IMR-90 (cell line): Measurements from ENCODE around the gene TPT1. TPM values are rescaled to one million over a fixed set of nuclear protein-coding genes. Genes with fewer than 3 reads are reported as not detected.

Source experiments
- ATAC-seq: fragments of 200-7000 bp; cut with Tn5 transposase; 2 replicates; pipeline ENCODE4 v1.9.1; 2020; ENCODE audit warnings: low read depth, mild to moderate bottlenecking, moderate library complexity
- BruUV-seq: library from RNA; stranded (reverse); fragments of 400-500 nt; replicated peaks from 2 replicates; lab custom pipeline; 2021; lab: Mats Ljungman, UMichigan
- CTCF ChIA-PET: fragments of 300-600 bp; formaldehyde crosslinking; extraction: SDS; loops from one replicate; lab custom pipeline; 2021; ENCODE audit warnings: antibody characterized with exemption; lab: Yijun Ruan, JAX
- POLR2A ChIA-PET: fragments of 300-600 bp; sonication (Branson Sonifier 250); formaldehyde crosslinking; loops from one replicate; lab custom pipeline; 2022; ENCODE audit warnings: antibody characterized with exemption; ENCODE audit not compliant: unreplicated experiment; lab: Charles Lee
- DNase-seq: peaks from one replicate; pipeline ENCODE4 v3.0.0; 2013
- H2AFZ ChIP-seq: replicated peaks from 2 replicates; pipeline ENCODE3; 2013; ENCODE audit warnings: low read length, mild to moderate bottlenecking; ENCODE audit not compliant: poor library complexity
- H2AK5ac ChIP-seq: 2 replicates; pipeline ENCODE4 v1.6.1; 2013; ENCODE audit warnings: low read depth, low read length, inconsistent platforms
- H2AK9ac ChIP-seq: replicated peaks from 2 replicates; pipeline ENCODE3; 2013; ENCODE audit warnings: mild to moderate bottlenecking, low read depth, low read length, moderate library complexity; ENCODE audit not compliant: poor library complexity
- H2BK120ac ChIP-seq: 2 replicates; pipeline ENCODE4 v1.6.1; 2013; ENCODE audit warnings: low read depth, low read length, inconsistent platforms
- H2BK15ac ChIP-seq: 3 replicates; pipeline ENCODE4 v1.6.1; 2013; ENCODE audit warnings: low read depth, low read length, inconsistent platforms
- H2BK20ac ChIP-seq: 2 replicates; pipeline ENCODE4 v1.6.1; 2013; ENCODE audit warnings: low read depth, mild to moderate bottlenecking, inconsistent platforms, low read length, moderate library complexity
- H2BK5ac ChIP-seq: 2 replicates; pipeline ENCODE4 v1.6.1; 2013; ENCODE audit warnings: mild to moderate bottlenecking, low read depth, low read length, inconsistent platforms; ENCODE audit not compliant: poor library complexity, severe bottlenecking
- H3K14ac ChIP-seq: replicated peaks from 2 replicates; pipeline ENCODE4 v1.6.1; 2013; ENCODE audit warnings: low read depth, low read length, inconsistent platforms
- H3K18ac ChIP-seq: 2 replicates; pipeline ENCODE4 v1.6.1; 2013; ENCODE audit warnings: low read depth, low read length, control low read depth
- H3K23ac ChIP-seq: 2 replicates; pipeline ENCODE4 v1.6.1; 2013; ENCODE audit warnings: low read depth, low read length, inconsistent platforms
- H3K27ac ChIP-seq: 2 replicates; pipeline ENCODE4 v1.5.1; 2013; ENCODE audit warnings: mild to moderate bottlenecking, control low read depth, low read length; ENCODE audit not compliant: insufficient read depth
- H3K27me3 ChIP-seq: 2 replicates; pipeline ENCODE4 v1.6.1; 2013; ENCODE audit warnings: low read length; ENCODE audit not compliant: control insufficient read depth, insufficient read depth
- H3K36me3 ChIP-seq: 2 replicates; pipeline ENCODE4 v1.6.1; 2013; ENCODE audit warnings: low read length, mixed read lengths; ENCODE audit not compliant: control insufficient read depth, insufficient read depth
- H3K4ac ChIP-seq: 2 replicates; pipeline ENCODE4 v1.6.1; 2013; ENCODE audit warnings: low read depth, low read length, inconsistent platforms
- H3K4me1 ChIP-seq: 2 replicates; pipeline ENCODE4 v1.6.1; 2013; ENCODE audit warnings: low read length, mixed read lengths; ENCODE audit not compliant: control insufficient read depth, insufficient read depth
- H3K4me2 ChIP-seq: 2 replicates; pipeline ENCODE4 v1.6.1; 2013; ENCODE audit warnings: low read depth, mild to moderate bottlenecking, control low read depth, low read length, moderate library complexity
- H3K4me3 ChIP-seq: 2 replicates; pipeline ENCODE4 v1.5.1; 2013; ENCODE audit warnings: low read depth, mild to moderate bottlenecking, control low read depth, low read length, moderate library complexity; ENCODE audit not compliant: insufficient read depth
- H3K56ac ChIP-seq: 2 replicates; pipeline ENCODE4 v1.6.1; 2013; ENCODE audit warnings: low read length, inconsistent platforms; ENCODE audit not compliant: insufficient read depth; ENCODE audit errors: extremely low read depth
- H3K79me1 ChIP-seq, 2 experiments: 2 replicates each; pipeline ENCODE4 v1.6.1; 2013; ENCODE audit warnings: low read length in 2 of 2, inconsistent platforms in 1 of 2, low read depth in 1 of 2
- H3K9ac ChIP-seq: 2 replicates; pipeline ENCODE4 v1.6.1; 2013; ENCODE audit warnings: low read depth, low read length, control low read depth
- H3K9me1 ChIP-seq: 2 replicates; pipeline ENCODE4 v1.6.1; 2013; ENCODE audit warnings: low read length, inconsistent platforms; ENCODE audit not compliant: insufficient read depth
- H3K9me3 ChIP-seq: 2 replicates; pipeline ENCODE4 v1.6.1; 2013; ENCODE audit warnings: low read length; ENCODE audit not compliant: control insufficient read depth, insufficient read depth
- H4K20me1 ChIP-seq: 2 replicates; pipeline ENCODE4 v1.6.1; 2013; ENCODE audit warnings: low read length, inconsistent platforms; ENCODE audit not compliant: insufficient read depth
- H4K5ac ChIP-seq: 2 replicates; pipeline ENCODE4 v1.6.1; 2013; ENCODE audit warnings: mild to moderate bottlenecking, low read depth, low read length, control low read depth
- H4K8ac ChIP-seq, 2 experiments: 2 replicates each; pipeline ENCODE4 v1.6.1; 2013; ENCODE audit warnings: low read depth in 2 of 2, low read length in 2 of 2, control low read depth in 1 of 2, inconsistent platforms in 1 of 2
- H4K91ac ChIP-seq: 2 replicates; pipeline ENCODE4 v1.6.1; 2013; ENCODE audit warnings: low read depth, low read length, inconsistent platforms; ENCODE audit not compliant: insufficient read depth
- BHLHE40 ChIP-seq: fragments of 150-350 bp; IDR thresholded peaks from 2 replicates; pipeline ENCODE4 v1.6.1; 2016; ENCODE audit warnings: mild to moderate bottlenecking, low read depth, low read length
- CEBPB ChIP-seq: IDR thresholded peaks from 2 replicates; pipeline ENCODE4 v1.6.1; 2012; ENCODE audit warnings: low read depth, low read length, improper control_type of control experiment
- CHD1 ChIP-seq: IDR thresholded peaks from 2 replicates; pipeline ENCODE4 v1.6.1; 2012; ENCODE audit warnings: low read depth, low read length, improper control_type of control experiment
- FOS ChIP-seq: fragments of 150-350 bp; IDR thresholded peaks from 2 replicates; pipeline ENCODE4 v1.6.1; 2016; ENCODE audit warnings: low read depth, low read length
- MAFK ChIP-seq: IDR thresholded peaks from 2 replicates; pipeline ENCODE4 v1.6.1; 2012; ENCODE audit warnings: low read depth, low read length, improper control_type of control experiment
- MXI1 ChIP-seq: IDR thresholded peaks from 2 replicates; pipeline ENCODE4 v1.6.1; 2012; ENCODE audit warnings: low read depth, mild to moderate bottlenecking, low read length, moderate library complexity, borderline replicate concordance
- NFE2L2 ChIP-seq: fragments of 150-350 bp; IDR thresholded peaks from 2 replicates; pipeline ENCODE4 v1.6.1; 2016; ENCODE audit warnings: low read depth, mild to moderate bottlenecking, low read length
- POLR2A ChIP-seq: IDR thresholded peaks from 2 replicates; pipeline ENCODE4 v1.6.1; 2012; ENCODE audit warnings: mild to moderate bottlenecking, low read depth, low read length
- RAD21 ChIP-seq: IDR thresholded peaks from 2 replicates; pipeline ENCODE4 v1.6.1; 2012; ENCODE audit warnings: low read length, improper control_type of control experiment
- RCOR1 ChIP-seq: IDR thresholded peaks from 2 replicates; pipeline ENCODE4 v1.6.1; 2012; ENCODE audit warnings: mild to moderate bottlenecking, low read length, improper control_type of control experiment; ENCODE audit not compliant: insufficient replicate concordance
- RFX5 ChIP-seq: IDR thresholded peaks from 2 replicates; pipeline ENCODE4 v1.8.0; 2012; ENCODE audit warnings: low read depth, mild to moderate bottlenecking, low read length, moderate library complexity
- WGBS, 2 experiments: methylation state at CpG; one replicate each; pipeline versions ENCODE4 v1.1.5 to v1.1.7; 2013; ENCODE audit warnings: missing lambda C conversion rate in 2 of 2; ENCODE audit not compliant: insufficient read length in 1 of 2; ENCODE audit errors: extremely low coverage in 2 of 2; 5-methylcytosine and 5-hydroxymethylcytosine counted together
- dilution Hi-C: fragments of 300-500 bp; cut with HindIII; formaldehyde crosslinking; loops from one replicate; pipeline ENCODE4 v1.14.3; 2018; ENCODE audit warnings: low sequenced_read_pairs; ENCODE audit not compliant: unreplicated experiment
- in situ Hi-C: fragments of 300-500 bp; cut with MboI; formaldehyde crosslinking; loops from 3 replicates; pipeline ENCODE4 v1.14.3; 2019; ENCODE audit warnings: low sequenced_read_pairs, inconsistent platforms, mixed read lengths
- intact Hi-C: fragments of 100-400 bp; cut with micrococcal nuclease; formaldehyde crosslinking; loops from 2 replicates; pipeline ENCODE4 v1.10.0; 2022
- polyA plus RNA-seq, 3 experiments: library from polyadenylated mRNA; depleted of rRNA; stranded (reverse); fragments of >200 nt; gene quantifications; 2 replicates each; pipeline ENCODE4 v1.2.3, GENCODE V29; 2012; ENCODE audit warnings: low replicate concordance in 1 of 3
- total RNA-seq: library from RNA; depleted of rRNA; stranded (reverse); fragments of >200 nt; gene quantifications from 2 replicates; pipeline ENCODE4 v1.2.3, GENCODE V29; 2012
- TF ChIP-seq, protein P1 (sequence below): fragments of 150-350 bp; IDR thresholded peaks from 2 replicates; pipeline ENCODE4 v1.6.1; 2016; ENCODE audit warnings: low read depth, mild to moderate bottlenecking, low read length, moderate library complexity, borderline replicate concordance
- TF ChIP-seq, protein P2 (sequence below): conservative IDR thresholded peaks from 2 replicates; pipeline ENCODE4 v1.5.1; 2012; ENCODE audit warnings: mild to moderate bottlenecking, low read depth, low read length, improper control_type of control experiment
- TF ChIP-seq, protein P3 (sequence below): fragments of 150-350 bp; IDR thresholded peaks from 2 replicates; pipeline ENCODE4 v1.6.1; 2017; ENCODE audit warnings: mild to moderate bottlenecking, antibody characterized with exemption, low read length, low read depth

The TPT1 gene
- total and polyA plus RNA-seq, 2 of the 4 experiments (the other 2 are of a cell fraction) = 1,663 to 2,665 TPM

DNA sequence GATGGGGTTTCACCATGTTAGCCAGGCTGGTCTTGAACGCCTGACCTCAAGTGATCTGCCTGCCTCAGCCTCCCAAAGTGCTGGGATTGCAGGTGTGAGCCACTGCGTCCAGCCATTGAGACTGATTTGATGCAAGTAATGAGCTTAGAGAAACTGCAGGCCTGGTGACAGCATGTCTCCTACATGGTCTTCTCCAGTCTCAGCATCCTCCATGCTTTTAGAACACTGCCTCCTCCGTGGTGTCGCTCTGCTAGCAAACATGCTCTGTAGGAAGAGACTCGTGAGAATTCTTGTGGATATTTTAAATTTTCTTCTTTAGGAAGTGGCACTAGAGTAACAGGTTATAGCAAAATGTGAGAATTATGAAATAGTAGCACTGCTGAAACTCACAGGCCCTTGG, 37.1 kb downstream of the TPT1 start:
- CTCF ChIA-PET = no interaction called here
- peaks cover 6% of the 10 kb centered on the region; the same call in 1 of the 2 replicates for H3K9me1 ChIP-seq
- ATAC-seq (no peak), DNase-seq (no peak)
- intact Hi-C loops (no loop called here), in situ Hi-C loops (loop anchor here (25.0 kb wide), 2 partner anchors 817 to 1392 kb away; no protein-coding TSS in a partner anchor), dilution Hi-C loops (no loop called here)
- H3K27ac ChIP-seq = no peak overlapping the region
- no peak overlapping the region for H2BK15ac ChIP-seq
- no peak overlapping the region for H4K91ac ChIP-seq
- no peak overlapping the region for H3K4ac ChIP-seq
- no peak overlapping the region for H4K8ac ChIP-seq
- WGBS, 2 experiments = 89% methylated on average over 3 of the region's 5 CpGs; no CpG with 5 or more reads in 1 of the 2 experiments
- no peaks in the 10 kb centered on the region for H3K36me3 ChIP-seq
- H2AFZ ChIP-seq = no peak overlapping the region
- no TSS peak for BruUV-seq
- H3K18ac ChIP-seq = no peak overlapping the region
- no peak overlapping the region for H2BK5ac ChIP-seq
- POLR2A ChIA-PET = no interaction called here
- no peak overlapping the region for H3K23ac ChIP-seq
- H3K14ac ChIP-seq = no peak overlapping the region
- TF ChIP-seq FOS (no peak), RFX5 (no peak), POLR2A (no peak), RCOR1 (no peak), CEBPB (no peak), RAD21 (no peak), CHD1 (no peak), NFE2L2 (no peak), MAFK (no peak), MXI1 (no peak), BHLHE40 (no peak)
- TF ChIP-seq, protein P1, sequence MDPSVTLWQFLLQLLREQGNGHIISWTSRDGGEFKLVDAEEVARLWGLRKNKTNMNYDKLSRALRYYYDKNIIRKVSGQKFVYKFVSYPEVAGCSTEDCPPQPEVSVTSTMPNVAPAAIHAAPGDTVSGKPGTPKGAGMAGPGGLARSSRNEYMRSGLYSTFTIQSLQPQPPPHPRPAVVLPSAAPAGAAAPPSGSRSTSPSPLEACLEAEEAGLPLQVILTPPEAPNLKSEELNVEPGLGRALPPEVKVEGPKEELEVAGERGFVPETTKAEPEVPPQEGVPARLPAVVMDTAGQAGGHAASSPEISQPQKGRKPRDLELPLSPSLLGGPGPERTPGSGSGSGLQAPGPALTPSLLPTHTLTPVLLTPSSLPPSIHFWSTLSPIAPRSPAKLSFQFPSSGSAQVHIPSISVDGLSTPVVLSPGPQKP = no peak
- TF ChIP-seq, protein P2, sequence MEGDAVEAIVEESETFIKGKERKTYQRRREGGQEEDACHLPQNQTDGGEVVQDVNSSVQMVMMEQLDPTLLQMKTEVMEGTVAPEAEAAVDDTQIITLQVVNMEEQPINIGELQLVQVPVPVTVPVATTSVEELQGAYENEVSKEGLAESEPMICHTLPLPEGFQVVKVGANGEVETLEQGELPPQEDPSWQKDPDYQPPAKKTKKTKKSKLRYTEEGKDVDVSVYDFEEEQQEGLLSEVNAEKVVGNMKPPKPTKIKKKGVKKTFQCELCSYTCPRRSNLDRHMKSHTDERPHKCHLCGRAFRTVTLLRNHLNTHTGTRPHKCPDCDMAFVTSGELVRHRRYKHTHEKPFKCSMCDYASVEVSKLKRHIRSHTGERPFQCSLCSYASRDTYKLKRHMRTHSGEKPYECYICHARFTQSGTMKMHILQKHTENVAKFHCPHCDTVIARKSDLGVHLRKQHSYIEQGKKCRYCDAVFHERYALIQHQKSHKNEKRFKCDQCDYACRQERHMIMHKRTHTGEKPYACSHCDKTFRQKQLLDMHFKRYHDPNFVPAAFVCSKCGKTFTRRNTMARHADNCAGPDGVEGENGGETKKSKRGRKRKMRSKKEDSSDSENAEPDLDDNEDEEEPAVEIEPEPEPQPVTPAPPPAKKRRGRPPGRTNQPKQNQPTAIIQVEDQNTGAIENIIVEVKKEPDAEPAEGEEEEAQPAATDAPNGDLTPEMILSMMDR = no peak
- TF ChIP-seq, protein P3, sequence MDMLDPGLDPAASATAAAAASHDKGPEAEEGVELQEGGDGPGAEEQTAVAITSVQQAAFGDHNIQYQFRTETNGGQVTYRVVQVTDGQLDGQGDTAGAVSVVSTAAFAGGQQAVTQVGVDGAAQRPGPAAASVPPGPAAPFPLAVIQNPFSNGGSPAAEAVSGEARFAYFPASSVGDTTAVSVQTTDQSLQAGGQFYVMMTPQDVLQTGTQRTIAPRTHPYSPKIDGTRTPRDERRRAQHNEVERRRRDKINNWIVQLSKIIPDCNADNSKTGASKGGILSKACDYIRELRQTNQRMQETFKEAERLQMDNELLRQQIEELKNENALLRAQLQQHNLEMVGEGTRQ = no peak
- no peaks in the 10 kb centered on the region for H3K9me3 ChIP-seq
- no peak overlapping the region for H2AK9ac ChIP-seq
- H3K56ac ChIP-seq = no peak overlapping the region
- H3K27me3 ChIP-seq = no peaks in the 10 kb centered on the region
- no peak overlapping the region for H2AK5ac ChIP-seq
- no peak overlapping the region for H2BK20ac ChIP-seq
- no peak overlapping the region for H4K5ac ChIP-seq
- no peaks in the 10 kb centered on the region for H4K20me1 ChIP-seq
- H3K4me2 ChIP-seq = no peak overlapping the region
- H3K4me3 ChIP-seq = no peak overlapping the region
- H2BK120ac ChIP-seq = no peak overlapping the region
- peaks cover 3% of the 10 kb centered on the region; the same call in 1 of the 2 replicates for H3K4me1 ChIP-seq
- no peaks in the 10 kb centered on the region for H3K79me1 ChIP-seq
- H3K9ac ChIP-seq = no peak overlapping the region
